Activated CD8-positive, alpha-beta memory T cell treated with anti-CD3 and anti-CD28 coated beads for 1 hour (primary cell): ENCODE results near the gene PLB1.

Experiments
- DNase-seq, 2 donors: peaks; one replicate each; pipeline ENCODE4 v3.0.0-alpha.2; 2020; ENCODE audit warnings: low read depth in 1 of 2; ENCODE audit errors: extremely low read depth in 1 of 2

The PLB1 gene

DNA sequence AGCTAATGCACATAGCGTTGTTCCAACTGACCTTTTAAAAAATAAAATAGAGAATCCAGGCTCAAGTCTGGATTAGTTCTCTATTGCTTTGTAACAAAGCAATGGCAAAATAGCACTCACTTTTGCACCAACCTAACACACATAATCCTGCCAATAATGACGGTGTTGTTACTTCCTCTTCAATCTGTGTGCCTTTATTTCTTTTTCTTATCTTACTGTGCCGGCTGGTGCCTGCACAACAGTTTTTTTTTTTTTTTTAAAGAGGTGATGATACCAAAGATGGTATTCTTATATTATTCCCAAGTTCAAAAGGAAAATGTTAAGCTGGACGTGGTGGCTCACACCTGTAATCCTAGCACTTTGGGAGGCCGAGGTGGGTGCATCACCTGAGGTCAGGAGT lies 3.4 kb downstream of the PLB1 start:
- DNase-seq: no peak

DNA sequence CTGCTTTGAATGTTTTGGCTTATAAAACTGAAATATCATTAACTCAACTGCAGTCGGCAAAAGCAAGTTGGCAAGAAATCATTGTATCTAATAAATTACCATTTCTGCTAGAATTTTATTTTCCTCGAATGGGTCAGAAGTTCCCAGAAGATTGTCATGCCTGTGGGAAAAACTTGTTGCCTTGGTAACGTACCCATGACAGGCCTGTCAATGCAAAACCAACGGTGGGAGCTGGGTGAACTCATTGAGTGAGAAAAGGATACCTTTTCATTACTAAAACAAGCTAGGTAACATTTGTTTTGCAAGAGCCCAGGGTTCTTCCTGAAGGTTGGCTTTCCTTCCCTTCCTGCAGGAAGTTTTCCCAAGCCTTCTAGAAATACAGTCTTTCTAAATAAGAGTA lies 9.5 kb downstream of the PLB1 start:
- no peak for DNase-seq

DNA sequence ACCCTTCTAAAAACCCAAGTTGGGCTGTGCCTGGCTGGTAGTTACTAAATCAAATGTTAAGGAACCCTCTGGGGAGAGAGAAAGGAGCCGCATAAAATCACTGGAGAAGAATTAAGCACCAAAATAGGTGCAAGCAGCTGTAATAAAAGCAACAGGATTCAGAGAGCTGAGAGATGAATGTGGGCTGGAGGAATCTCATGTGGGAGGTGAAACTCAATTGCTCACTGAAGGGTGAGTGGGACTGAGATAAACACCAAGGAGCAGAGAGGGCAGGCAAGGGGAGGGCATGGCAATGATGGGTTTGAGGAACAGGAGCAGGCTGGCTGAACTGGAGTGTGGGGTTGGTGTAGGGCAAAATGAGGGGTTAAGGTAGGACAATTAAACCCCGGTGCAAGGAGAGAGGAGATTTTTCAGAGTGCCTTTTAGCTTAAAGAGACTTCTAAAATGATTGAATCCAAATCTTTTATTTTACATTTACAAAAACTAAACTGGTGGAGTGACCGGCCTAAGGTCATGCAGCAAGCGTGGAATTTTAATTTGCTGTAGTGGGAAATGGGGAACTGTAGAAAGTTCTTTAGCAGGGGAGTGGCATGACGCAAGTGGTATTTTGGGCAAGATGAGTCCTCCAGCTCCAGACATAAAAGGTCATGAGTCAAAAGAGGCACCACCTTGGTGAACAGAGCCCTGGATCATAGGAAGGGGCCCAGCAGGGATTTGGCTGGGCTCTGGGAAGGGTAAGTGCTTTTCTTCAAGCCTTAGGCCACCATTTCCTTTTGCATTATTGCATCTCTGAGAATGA lies 10.5 kb downstream of the PLB1 start:
- DNase-seq: no peak

- DNase-seq: peak in 1 of 2 donors; percentile 17
These were observed 12.2 kb downstream of the PLB1 start for GRCh38 chr2:28507796-28508764.

GRCh38 chr2:28509361-28509760 lies 13.5 kb downstream of the PLB1 start:
- no peak for DNase-seq

GRCh38 chr2:28510184-28510583 lies 14.3 kb downstream of the PLB1 start:
- DNase-seq: no peak

DNA sequence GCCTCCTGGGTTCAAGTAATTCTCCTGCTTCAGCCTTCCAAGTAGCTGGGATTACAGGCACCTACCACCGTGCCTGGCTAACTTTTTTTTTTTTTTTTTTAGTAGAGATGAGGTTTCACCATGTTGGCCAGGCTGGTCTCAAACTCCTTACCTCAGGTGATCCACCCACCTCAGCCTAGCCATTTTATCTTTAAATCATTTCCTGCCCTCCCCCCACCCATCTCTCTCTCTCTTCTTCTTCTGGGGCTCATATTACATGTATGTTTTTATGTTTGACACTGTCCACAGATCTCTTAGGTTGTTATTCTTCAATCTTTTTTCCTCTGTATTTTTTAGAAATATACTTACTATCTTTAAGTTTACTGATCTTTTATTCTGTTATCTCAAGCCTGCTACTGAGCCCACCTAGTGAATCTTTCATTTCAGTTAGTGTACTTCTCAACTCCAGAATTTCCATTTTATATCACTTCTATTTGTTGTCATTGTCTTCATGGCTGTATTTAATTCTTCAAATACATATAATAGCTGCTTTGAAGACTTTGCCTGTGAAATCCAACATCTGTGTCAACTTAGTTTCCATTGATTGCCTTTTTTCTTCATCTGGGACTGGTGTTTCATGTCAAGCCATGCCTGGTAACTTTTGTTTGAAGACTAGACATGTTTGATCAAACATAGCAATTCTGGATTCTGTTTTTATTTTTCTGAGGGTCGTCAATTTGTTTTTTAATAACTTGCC lies 16.2 kb downstream of the PLB1 start:
- no peak for DNase-seq

DNA sequence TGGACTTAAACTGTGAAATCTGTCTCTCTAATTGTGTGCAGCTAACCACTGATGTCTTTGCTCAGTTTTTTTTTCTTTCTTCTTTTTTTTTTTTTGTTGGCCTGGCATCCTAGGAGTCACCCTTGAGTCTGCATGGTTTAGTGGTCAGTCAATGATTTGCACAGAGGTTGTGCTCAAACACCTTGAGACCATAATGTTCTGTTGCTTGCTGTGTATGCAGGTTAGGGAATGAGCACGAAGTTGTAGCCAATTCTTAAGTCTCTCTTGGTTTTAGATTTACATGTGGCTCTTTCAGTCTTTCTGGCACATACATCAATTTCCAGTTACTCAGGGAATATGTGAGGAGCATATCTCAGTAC lies 16.7 kb downstream of the PLB1 start:
- DNase-seq: no peak

DNA sequence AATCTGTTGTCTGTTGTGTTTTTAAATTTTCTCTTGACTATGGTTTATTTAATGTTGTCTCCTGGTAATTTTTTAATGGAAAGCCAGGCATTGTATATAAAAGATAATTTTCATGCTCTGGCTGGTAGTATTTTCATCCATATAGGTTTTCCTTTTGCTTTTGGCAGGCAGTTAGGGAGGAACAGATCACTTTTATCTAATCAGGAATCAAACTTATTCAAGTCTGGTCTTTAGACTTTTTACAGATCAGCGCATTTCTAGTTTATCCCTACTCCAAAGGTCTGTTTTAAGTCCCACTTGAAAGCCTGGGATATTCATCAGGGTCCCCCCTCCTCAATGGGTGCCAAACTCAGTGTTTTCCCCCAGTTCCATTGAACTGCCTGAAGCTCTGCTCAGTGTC lies 17.2 kb downstream of the PLB1 start:
- DNase-seq: no peak

DNA sequence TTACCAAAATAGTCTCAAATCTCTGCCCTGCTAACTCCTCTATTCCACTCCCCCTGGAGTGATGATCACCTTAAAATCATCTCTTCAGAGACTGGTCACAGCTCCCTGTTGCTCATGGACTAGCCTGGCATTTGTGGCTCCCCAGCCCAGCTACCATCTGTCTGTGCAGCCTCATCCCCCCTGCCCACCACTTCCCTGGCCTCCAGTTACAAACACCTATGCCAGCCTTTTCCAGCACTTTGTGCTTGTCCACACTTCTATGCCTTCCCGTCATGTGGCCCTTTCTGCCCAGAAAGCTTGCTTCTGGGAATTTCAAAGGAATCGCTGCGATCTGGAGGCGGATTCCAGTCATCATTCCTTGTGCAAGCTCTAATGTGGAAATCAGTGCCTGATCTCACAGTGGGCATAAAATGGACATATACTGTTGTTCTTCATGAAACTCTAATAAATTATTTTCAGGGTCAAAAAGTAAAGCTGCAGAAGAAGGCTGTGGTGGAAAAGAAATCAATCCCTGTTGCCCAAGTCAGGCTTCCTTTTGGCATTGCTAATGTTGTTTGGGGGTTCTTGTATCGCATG lies 19.4 kb downstream of the PLB1 start:
- no peak for DNase-seq

GRCh38 chr2:28516430-28516829 lies 20.6 kb downstream of the PLB1 start:
- DNase-seq: no peak

DNA sequence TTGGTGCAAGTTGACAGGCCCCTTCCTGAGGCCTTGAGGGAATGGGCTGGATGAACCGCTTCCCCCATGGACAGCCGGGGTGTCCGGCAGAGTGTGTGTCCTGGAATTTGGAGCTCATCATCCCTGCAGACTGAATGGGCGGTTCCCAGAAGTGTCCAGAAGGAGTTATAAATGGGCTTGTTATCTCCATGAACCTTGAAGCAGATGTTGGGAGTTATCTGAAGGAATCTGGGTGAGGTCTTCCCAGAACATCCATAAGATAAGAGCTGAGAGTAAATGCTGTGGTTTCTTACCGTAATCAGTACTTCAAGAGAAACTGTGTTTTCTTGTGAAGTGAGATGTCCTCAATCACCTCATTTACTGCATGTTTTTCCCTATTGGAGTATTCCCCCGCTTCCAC lies 21.1 kb downstream of the PLB1 start:
- no peak for DNase-seq

DNA sequence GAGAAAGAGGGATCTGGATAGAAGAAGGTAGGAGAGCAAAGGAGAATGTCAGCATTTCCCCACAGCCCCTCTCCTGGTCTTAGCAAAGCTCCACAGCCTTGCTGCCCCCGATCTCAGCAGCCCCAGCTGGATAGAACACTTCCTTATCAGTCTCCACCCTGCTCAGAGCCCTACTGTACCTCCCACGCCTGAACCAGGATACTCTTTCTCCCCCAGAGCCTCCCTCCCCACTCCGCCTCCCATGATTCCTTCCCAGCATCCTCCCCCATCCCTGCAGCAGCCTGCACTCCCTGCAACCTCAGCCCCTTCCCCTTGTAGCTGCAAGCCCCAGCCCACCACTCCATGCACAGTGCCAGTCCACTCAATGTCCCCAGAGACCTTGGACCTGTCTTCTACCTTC lies 25.8 kb downstream of the PLB1 start:
- DNase-seq: no peak

- DNase-seq: no peak
These were observed 26.6 kb downstream of the PLB1 start for GRCh38 chr2:28522481-28522880.

DNA sequence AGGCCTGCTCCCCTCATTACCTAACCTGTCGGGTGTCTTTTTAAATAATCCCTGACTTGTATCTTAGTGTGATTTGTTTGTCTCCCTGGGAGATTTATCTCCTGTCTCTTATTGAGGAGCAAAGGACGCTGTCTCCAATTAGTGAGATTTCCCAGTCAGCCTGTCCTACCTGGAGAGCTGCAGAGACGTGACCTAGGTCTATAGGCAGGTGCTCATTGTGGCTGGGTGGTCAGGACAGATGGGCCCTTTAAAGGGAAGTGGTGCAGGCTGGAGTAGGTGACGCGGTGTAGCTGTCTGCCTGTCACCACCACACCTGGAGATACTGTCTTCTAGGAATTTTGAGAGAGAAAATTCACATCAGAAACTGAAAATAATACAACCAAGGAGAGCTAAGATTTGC lies 28.0 kb downstream of the PLB1 start:
- DNase-seq: no peak

- DNase-seq: no peak
These were observed 29.6 kb downstream of the PLB1 start for GRCh38 chr2:28525481-28525880.

GRCh38 chr2:28526527-28527132 lies 30.8 kb downstream of the PLB1 start:
- no peak for DNase-seq

DNA sequence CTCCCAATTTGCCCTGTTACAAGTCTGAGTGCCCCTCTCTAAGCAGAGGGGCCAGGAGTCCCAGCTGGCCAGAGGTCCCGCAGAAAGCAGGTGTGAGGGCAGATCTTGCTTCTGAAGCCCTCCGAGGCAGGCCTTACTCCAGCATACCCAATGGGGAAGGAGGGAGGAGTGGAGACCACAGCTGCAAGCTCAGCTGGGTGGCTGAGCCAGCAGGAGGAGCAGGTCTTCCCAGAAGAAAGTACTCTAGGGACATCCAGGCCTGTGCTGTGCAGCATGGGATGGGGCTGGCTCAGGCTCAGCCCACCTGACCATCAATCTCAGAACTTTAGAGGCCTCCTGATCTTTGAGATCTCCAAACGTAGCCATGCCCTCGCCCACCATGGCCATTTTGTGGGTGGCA lies 31.3 kb downstream of the PLB1 start:
- DNase-seq: no peak

DNA sequence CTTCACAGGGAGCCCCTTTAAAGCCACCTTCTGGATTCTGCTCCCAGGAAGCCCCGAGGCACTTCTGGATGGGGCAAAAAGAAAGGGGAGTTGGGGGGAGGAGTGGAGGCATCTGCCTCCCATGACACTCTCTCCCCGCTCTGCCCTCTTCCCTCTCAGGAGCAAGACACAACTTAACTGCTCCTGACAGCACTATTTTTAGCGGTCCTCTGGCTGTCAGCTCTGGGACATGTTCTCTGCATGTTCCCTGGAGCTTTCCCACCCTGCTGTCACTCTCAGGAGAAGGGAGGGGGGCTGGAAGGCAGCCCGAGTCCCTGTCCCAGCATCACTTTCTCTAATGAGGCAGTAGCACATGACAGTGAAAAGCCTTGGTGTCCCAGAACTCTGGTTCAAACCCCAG lies 32.3 kb downstream of the PLB1 start:
- DNase-seq: no peak

DNA sequence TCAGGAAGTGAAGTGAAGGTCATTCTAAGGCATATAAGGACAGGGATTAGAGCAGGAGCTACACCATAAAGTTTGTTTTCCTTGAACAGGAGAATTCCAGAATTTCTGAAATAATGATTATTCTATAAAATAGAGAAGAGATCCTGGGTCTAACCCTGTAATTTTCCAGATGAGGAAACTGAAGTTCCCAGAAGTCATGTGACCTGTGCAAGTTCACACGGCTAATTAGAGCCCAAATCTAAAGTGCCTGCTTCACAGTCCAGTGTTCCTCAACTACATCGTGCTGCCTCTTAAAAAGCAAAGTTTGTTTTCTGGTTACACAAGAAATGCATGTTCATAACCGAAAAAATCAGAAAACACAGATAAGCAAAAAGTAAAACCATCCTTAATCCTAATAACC lies 34.9 kb downstream of the PLB1 start:
- no peak for DNase-seq

GRCh38 chr2:28532399-28532798 lies 36.5 kb downstream of the PLB1 start:
- DNase-seq: no peak
